ENCODE measurements around the gene EOLA2. TPM values are rescaled to one million over a fixed set of nuclear protein-coding genes. Genes with fewer than 3 reads are reported as not detected.
A peak's percentile ranks its signal among the peaks of the same experiment; 100 is the strongest.

The EOLA2 gene
- polyA plus RNA-seq (2011; rRNA removed) = 35.5 and 38.0 TPM in 2 replicates
- polyA minus RNA-seq (2011; rRNA and poly(A)+ RNA removed) = 17.1 and 24.0 TPM in 2 replicates

DNA sequence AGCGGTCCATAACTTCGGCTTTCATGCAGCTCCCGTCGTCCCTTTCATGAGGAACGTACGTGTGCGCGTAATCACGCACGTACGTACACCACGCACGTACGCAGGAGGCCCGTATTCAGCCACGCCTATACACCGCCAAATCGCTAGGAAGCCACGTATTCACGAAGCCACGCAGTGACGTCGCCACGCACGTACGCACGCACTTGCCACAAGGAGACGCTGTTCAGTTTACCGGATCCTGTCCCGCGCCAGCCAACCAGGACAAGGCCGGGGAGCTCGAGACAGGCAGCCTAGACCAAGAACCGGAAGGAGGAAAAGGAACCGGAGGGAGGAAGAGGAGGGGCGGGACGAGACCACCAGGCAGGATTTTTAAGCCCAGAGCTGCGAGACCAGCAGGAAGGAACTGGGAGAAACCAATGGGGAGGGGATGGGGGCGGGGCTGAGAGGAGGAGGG lies at the start of gene EOLA2:
TSS of gene EOLA2 (minus strand) at position 65 of the 454 bp plus-strand sequence. CDS start 4,617 bp downstream, outside the sequence.
- Histone ChIP-seq H3K4me3 (ENCODE audit: low read depth, low read length) (peak within 1 kb of the TSS; percentile 78), H3K9me3 (ENCODE audit: control insufficient read depth, insufficient read depth, low read length) (peaks cover 4% of the 10 kb centered on the region; the same call in 1 of the 2 replicates), H3K27me3 (ENCODE audit: control insufficient read depth, insufficient read depth, low read length) (no peaks in the 10 kb centered on the region), H3K27ac (ENCODE audit: low read depth, low read length) (peak within 1 kb of the TSS; percentile 96)
- DNase-seq (ENCODE audit: low read depth, low spot score) = peak; percentile 97
- CTCF ChIA-PET = interaction anchor here (0.6 to 2.1 kb wide), 25 partner anchors 28 to 970 kb away, joined by 3 to 7 read pairs (median 3); no protein-coding TSS in a partner anchor
- TF ChIP-seq, protein P1, sequence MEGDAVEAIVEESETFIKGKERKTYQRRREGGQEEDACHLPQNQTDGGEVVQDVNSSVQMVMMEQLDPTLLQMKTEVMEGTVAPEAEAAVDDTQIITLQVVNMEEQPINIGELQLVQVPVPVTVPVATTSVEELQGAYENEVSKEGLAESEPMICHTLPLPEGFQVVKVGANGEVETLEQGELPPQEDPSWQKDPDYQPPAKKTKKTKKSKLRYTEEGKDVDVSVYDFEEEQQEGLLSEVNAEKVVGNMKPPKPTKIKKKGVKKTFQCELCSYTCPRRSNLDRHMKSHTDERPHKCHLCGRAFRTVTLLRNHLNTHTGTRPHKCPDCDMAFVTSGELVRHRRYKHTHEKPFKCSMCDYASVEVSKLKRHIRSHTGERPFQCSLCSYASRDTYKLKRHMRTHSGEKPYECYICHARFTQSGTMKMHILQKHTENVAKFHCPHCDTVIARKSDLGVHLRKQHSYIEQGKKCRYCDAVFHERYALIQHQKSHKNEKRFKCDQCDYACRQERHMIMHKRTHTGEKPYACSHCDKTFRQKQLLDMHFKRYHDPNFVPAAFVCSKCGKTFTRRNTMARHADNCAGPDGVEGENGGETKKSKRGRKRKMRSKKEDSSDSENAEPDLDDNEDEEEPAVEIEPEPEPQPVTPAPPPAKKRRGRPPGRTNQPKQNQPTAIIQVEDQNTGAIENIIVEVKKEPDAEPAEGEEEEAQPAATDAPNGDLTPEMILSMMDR (IDR thresholded peaks at IDR 0.05; ENCODE audit: low read depth, low read length) = peak; percentile 62
- POLR2A ChIA-PET = interaction anchor here (0.6 to 1.3 kb wide), 3 partner anchors 398 to 779 kb away, joined by 3 to 6 read pairs (median 4); partner anchors contain the start of gene EOLA1

DNA sequence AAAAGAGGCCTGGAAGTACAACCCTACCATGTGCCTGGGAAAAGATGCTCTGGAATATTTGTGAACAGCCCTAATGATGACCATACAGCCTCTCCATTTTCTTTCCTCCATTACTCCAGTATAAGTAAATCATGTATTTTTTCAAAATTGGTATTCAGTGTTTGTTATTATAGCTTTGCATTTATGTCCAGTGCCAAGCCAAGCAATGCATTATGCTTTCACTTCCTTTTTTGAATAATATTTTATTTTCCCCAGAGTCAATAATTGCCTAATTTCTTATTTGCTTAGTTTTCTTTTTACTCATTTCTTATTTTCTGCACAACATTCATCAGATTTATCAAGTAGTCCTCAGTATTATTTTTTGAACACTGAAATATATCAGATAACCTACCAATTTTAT lies 49.3 kb upstream of the EOLA2 start:
- Histone ChIP-seq H3K9me3 (ENCODE audit: control insufficient read depth, insufficient read depth, low read length) (no peaks in the 10 kb centered on the region), H3K27me3 (ENCODE audit: control insufficient read depth, insufficient read depth, low read length) (no peaks in the 10 kb centered on the region), H3K27ac (ENCODE audit: low read depth, low read length) (no peak overlapping the region), H3K4me3 (ENCODE audit: low read depth, low read length) (no peak overlapping the region)
- CTCF ChIA-PET = no interaction called here
- POLR2A ChIA-PET = no interaction called here
- DNase-seq (ENCODE audit: low read depth, low spot score) = no peak
- TF ChIP-seq, protein P1 (IDR thresholded peaks at IDR 0.05; ENCODE audit: low read depth, low read length) = no peak

DNA sequence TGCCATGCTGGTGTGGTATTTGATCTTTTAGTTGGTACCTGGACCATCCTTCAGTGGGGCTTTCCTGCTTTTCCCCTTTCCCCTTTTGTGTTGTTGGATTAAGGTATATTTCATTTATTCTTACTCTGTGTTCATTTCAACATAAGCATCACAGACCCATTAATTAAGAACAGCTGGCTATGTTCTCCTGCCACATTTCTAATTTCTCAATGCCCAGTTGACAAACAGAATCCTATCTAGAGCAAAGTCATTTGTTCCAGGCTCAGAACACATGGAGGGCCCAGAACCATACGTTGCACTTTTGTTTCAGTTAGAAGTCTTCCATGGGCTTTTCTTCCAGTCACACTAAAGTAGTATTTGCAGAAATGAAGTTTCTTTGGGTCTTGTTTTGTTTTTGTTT lies 46.1 kb upstream of the EOLA2 start:
- TF ChIP-seq, protein P1 (IDR thresholded peaks at IDR 0.05; ENCODE audit: low read depth, low read length) = no peak

DNA sequence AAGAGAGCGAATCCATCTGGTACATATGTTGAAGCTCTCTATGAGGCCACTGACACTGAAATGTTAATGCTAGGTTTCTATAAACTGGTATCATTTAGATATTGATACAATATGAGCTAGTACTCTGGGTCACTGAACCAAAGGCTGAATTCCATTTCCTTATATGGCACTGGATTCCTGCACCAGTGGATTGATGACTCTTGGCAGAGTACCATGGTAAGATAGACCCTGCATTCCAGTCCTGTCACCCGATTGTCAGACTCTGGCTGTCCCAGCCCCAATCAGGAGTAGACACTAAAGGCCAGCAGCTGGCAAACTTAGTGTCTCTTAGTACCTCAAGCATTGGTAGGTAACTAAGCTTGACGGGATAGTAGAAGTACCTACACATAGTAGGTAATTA lies 44.0 kb upstream of the EOLA2 start:
- ChIA-PET CTCF (no interaction called here), POLR2A (no interaction called here)
- Histone ChIP-seq H3K9me3 (ENCODE audit: control insufficient read depth, insufficient read depth, low read length) (no peaks in the 10 kb centered on the region), H3K27ac (ENCODE audit: low read depth, low read length) (no peak overlapping the region), H3K4me3 (ENCODE audit: low read depth, low read length) (no peak overlapping the region), H3K27me3 (ENCODE audit: control insufficient read depth, insufficient read depth, low read length) (no peaks in the 10 kb centered on the region)
- no peak for DNase-seq (ENCODE audit: low read depth, low spot score)
- TF ChIP-seq, protein P1 (IDR thresholded peaks at IDR 0.05; ENCODE audit: low read depth, low read length) = no peak

More for the DNA sequence above, 46.1 kb upstream of the EOLA2 start:
- Histone ChIP-seq H3K27ac (ENCODE audit: low read depth, low read length) (no peak overlapping the region), H3K27me3 (ENCODE audit: control insufficient read depth, insufficient read depth, low read length) (no peaks in the 10 kb centered on the region), H3K4me3 (ENCODE audit: low read depth, low read length) (no peak overlapping the region), H3K9me3 (ENCODE audit: control insufficient read depth, insufficient read depth, low read length) (no peaks in the 10 kb centered on the region)
- POLR2A ChIA-PET = no interaction called here
- CTCF ChIA-PET = no interaction called here
- DNase-seq (ENCODE audit: low read depth, low spot score) = no peak

DNA sequence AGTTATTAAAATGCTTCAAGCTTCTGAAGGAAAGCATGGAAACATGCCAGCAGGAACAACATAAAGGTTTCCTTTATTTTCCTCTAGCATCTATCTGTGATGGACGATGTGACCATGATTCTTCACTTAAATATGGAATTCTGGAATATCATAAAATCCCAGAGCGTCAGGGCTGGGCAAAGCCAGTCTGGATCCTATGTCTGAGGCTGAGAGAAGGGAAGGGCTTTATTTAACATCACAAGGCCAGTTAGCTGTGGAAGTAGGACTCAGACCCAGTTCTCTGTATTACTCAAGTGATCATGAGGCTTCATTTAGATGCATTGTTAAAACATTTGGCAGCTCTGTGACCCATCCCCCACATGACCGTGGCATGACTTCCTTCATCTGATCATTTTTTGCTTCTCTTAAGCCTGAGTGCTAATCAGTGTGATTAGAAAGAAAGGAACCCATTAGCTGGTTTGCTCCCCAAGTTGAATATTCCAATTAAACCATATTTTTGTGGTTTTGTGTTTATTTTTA lies 40.9 kb upstream of the EOLA2 start:
- Histone ChIP-seq H3K27ac (ENCODE audit: low read depth, low read length) (no peak overlapping the region), H3K27me3 (ENCODE audit: control insufficient read depth, insufficient read depth, low read length) (no peaks in the 10 kb centered on the region), H3K4me3 (ENCODE audit: low read depth, low read length) (no peak overlapping the region), H3K9me3 (ENCODE audit: control insufficient read depth, insufficient read depth, low read length) (no peaks in the 10 kb centered on the region)
- TF ChIP-seq, protein P1 (IDR thresholded peaks at IDR 0.05; ENCODE audit: low read depth, low read length) = no peak
- ChIA-PET CTCF (no interaction called here), POLR2A (no interaction called here)
- no peak for DNase-seq (ENCODE audit: low read depth, low spot score)

Measured in AG04450 (cell line).